Upper lobe of left lung (tissue), 4 donors: Measurements from ENCODE around the gene LRP1B.

Experiments used
- CTCF ChIP-seq, 6 experiments: fragments of 450-650 bp in 4 of 6; fragments of 200-600 bp in 2 of 6; sonication (generic) in 2 of 6; IDR thresholded peaks; one replicate each; pipeline ENCODE4 v1.5.1; 2016 to 2019; ENCODE audit warnings: antibody characterized with exemption in 6 of 6
- POLR2A ChIP-seq, 4 donors: fragments of 450-650 bp; IDR thresholded peaks; one replicate each; pipeline ENCODE4 v1.5.1; 2016 to 2017; ENCODE audit warnings: antibody characterized with exemption in 4 of 4, mild to moderate bottlenecking in 2 of 4

GRCh38 chr2:140589696-140590095, 1541.1 kb downstream of the LRP1B start:
- TF ChIP-seq CTCF (IDR thresholded peaks at IDR 0.05) = no peak
- TF ChIP-seq POLR2A (IDR thresholded peaks at IDR 0.05) = no peak
